GM13976 (cell line): Measurements from ENCODE around the gene HID1.
"Not testable (repeated sequence)": the region's sequence is repeated elsewhere in the genome, so short reads cannot be mapped to it uniquely, and the experiment has no call there.

ENCODE experiments used
- DNase-seq: peaks from one replicate; pipeline ENCODE4 v3.0.0; 2012; ENCODE audit warnings: low spot score
- in situ Hi-C: fragments of 300-500 bp; cut with MboI; formaldehyde crosslinking; loops from one replicate; pipeline ENCODE4 v1.12.0; 2022; ENCODE audit warnings: low sequenced_read_pairs, mixed read lengths, inconsistent platforms; ENCODE audit not compliant: unreplicated experiment
- TF ChIP-seq, protein P1 (sequence below): IDR thresholded peaks from 2 replicates; pipeline ENCODE4 v1.5.1; 2012; ENCODE audit warnings: borderline replicate concordance, mild to moderate bottlenecking; ENCODE audit not compliant: insufficient read depth; ENCODE audit errors: extremely low read depth, missing control alignments, control extremely low read depth

Gene HID1

DNA sequence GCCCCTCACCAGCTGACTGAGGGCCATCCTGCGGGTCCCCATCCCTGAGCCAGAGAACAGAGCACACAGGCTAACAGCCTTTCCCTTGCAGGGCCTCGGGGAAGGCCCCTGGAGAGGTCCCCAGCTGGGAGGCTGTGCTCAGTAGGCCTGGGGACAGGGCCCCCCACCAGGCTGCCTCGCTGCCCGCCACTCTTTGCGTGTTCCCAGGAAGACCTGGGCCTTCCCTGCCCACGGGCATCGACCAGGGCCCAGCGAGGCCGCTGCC, 785 bp downstream of the HID1 start:
- in situ Hi-C loops, result no loop called here
- TF ChIP-seq, protein P1, sequence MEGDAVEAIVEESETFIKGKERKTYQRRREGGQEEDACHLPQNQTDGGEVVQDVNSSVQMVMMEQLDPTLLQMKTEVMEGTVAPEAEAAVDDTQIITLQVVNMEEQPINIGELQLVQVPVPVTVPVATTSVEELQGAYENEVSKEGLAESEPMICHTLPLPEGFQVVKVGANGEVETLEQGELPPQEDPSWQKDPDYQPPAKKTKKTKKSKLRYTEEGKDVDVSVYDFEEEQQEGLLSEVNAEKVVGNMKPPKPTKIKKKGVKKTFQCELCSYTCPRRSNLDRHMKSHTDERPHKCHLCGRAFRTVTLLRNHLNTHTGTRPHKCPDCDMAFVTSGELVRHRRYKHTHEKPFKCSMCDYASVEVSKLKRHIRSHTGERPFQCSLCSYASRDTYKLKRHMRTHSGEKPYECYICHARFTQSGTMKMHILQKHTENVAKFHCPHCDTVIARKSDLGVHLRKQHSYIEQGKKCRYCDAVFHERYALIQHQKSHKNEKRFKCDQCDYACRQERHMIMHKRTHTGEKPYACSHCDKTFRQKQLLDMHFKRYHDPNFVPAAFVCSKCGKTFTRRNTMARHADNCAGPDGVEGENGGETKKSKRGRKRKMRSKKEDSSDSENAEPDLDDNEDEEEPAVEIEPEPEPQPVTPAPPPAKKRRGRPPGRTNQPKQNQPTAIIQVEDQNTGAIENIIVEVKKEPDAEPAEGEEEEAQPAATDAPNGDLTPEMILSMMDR, result no peak
- DNase-seq, result no peak

DNA sequence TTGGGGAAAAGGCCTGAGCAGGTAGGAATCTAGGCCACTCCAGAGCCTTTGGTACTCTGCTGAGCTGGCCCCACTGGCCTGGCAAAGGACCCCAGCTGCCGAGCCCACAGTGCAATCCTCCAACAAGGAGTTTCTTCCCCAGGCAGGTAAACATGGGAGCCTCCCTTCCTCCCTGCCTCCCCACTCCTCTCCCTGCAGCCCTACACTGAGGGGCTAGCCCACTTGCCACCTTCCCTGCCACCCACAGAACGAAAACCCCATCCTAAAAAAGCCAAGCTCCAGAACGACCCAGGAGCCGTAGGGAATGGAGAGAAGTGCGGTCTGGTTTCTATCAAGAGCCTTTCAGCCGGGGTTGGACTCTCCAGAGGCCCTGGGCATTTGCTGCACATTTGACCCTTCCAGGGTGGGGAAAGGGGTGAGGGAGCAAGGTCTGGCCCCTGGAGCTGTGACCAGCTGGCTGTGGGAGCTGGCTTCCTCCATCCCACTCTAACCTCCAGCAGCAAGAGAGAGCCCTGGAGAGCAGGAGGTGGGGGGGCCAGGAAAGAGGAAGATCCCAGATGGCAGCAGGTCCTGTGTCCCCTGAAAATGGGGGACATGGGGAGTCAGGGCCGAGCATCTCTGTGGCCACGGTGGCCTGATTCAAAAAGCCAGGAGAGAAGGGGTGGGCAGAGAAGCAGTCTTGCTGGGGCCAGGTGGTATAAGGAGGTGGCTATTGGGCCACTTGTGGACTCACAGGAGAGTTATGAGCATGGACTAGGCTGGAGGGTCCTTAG, 1.3 kb downstream of the HID1 start:
- in situ Hi-C loops, result no loop called here
- TF ChIP-seq, protein P1, result no peak

DNA sequence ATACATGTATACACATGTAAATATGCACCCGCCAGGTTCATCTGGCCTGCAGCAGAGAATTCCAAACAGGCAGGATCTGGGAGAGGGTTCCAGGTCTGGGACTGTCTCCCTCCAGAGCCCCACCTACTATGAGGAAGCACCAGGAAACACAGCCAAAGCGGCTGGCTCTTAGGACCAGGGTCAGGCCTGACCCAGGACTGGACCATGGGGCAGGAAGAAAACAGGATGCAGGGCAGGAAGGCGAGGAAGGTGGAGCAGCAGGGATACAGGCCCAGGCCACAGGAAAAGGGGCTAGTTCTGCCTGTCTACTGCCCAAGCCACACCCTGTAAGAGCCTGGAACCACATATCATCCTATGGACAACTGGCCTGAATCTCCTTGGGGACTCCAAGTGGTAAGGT, 2.2 kb downstream of the HID1 start:
- TF ChIP-seq, protein P1, result no peak
- in situ Hi-C loops, result no loop called here
- DNase-seq, result no peak

More for the DNA sequence above, 1.3 kb downstream of the HID1 start:
- no peak for DNase-seq

- in situ Hi-C loops, DNase-seq: not testable (repeated sequence)
These were observed 3.1 kb downstream of the HID1 start for GRCh38 chr17:74969501-74969900.

- DNase-seq, result no peak
- in situ Hi-C loops, result no loop called here
- TF ChIP-seq, protein P1, result no peak
These were observed 4.2 kb downstream of the HID1 start for GRCh38 chr17:74968361-74968780.

- in situ Hi-C loops, result no loop called here
- no peak for DNase-seq
- TF ChIP-seq, protein P1, result no peak
These were observed 7.5 kb downstream of the HID1 start for GRCh38 chr17:74964988-74965622.

DNA sequence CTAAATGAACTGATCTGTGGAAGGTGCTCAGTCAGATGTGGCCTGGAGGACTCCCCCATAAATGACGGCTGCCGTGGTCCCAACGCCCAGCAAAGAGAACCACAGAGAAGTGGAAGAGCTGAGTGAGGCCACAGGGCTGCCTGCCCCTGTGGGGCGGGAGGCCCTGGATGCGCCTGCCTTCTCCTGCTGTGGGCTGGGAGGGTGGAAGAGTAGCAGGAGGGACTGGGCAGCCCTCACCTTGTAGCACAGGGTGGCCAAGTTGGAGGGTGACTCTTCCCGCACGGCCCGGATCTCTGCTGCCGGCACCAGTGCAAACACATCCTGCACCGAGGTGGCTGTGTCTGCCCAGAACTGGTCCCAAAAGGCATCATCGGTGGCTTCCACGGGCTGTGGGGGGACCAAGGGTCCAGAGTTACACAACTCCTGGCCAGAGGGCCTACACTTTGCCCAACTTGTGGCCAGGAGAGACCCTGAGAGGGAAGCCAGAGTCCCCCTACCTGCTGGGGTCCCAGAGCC, 8.3 kb downstream of the HID1 start:
- TF ChIP-seq, protein P1, result no peak
- DNase-seq, result no peak
- in situ Hi-C loops, result no loop called here
